Neuronal stem cell (in vitro differentiated cells): ENCODE data around the gene SYK.

Source experiments
- DNase-seq: peaks from one replicate; pipeline ENCODE4 v3.0.0-alpha.2; 2013; ENCODE audit warnings: low spot score
- H2AFZ ChIP-seq: one replicate; pipeline ENCODE4 v1.6.1; 2013; ENCODE audit warnings: mild to moderate bottlenecking, low read length, inconsistent platforms
- H2AK5ac ChIP-seq: 2 replicates; pipeline ENCODE4 v1.6.1; 2013; ENCODE audit warnings: low read depth, mild to moderate bottlenecking, inconsistent platforms, low read length, moderate library complexity, mixed read lengths
- H2BK120ac ChIP-seq: 2 replicates; pipeline ENCODE4 v1.6.1; 2013; ENCODE audit warnings: low read depth, mild to moderate bottlenecking, inconsistent platforms, low read length, moderate library complexity, mixed read lengths
- H2BK12ac ChIP-seq: one replicate; pipeline ENCODE4 v1.6.1; 2013; ENCODE audit warnings: low read length, inconsistent platforms
- H2BK15ac ChIP-seq: 2 replicates; pipeline ENCODE4 v1.6.1; 2013; ENCODE audit warnings: mild to moderate bottlenecking, low read length, inconsistent platforms, mixed read lengths
- H2BK5ac ChIP-seq: one replicate; pipeline ENCODE4 v1.6.1; 2013; ENCODE audit warnings: inconsistent platforms, mild to moderate bottlenecking, low read length, moderate library complexity
- H3K14ac ChIP-seq: one replicate; pipeline ENCODE4 v1.6.1; 2013; ENCODE audit warnings: low read length, inconsistent platforms
- H3K18ac ChIP-seq: 2 replicates; pipeline ENCODE4 v1.6.1; 2013; ENCODE audit warnings: low read length, inconsistent platforms
- H3K23ac ChIP-seq: 2 replicates; pipeline ENCODE4 v1.6.1; 2013; ENCODE audit warnings: low read depth, mild to moderate bottlenecking, mixed read lengths, low read length, inconsistent platforms; ENCODE audit not compliant: poor library complexity
- H3K27ac ChIP-seq: replicated peaks from 3 replicates; pipeline ENCODE4 v1.5.1; 2013; ENCODE audit warnings: low read length, inconsistent platforms
- H3K27me3 ChIP-seq, 3 experiments: 2 replicates each; pipeline ENCODE4 v1.6.1; 2013; ENCODE audit warnings: low read length in 3 of 3, mild to moderate bottlenecking in 2 of 3, inconsistent platforms in 1 of 3, low read depth in 1 of 3, mixed read lengths in 1 of 3, moderate library complexity in 1 of 3; ENCODE audit not compliant: control insufficient read depth in 3 of 3, insufficient read depth in 3 of 3
- H3K36me3 ChIP-seq, 2 donors: replicated peaks in 1 of 2; 2 replicates each; pipeline ENCODE4 v1.6.1; 2013; ENCODE audit warnings: low read length in 2 of 2; ENCODE audit not compliant: control insufficient read depth in 2 of 2, insufficient read depth in 2 of 2
- H3K4ac ChIP-seq: 2 replicates; pipeline ENCODE4 v1.6.1; 2013; ENCODE audit warnings: inconsistent platforms, mild to moderate bottlenecking, low read length, moderate library complexity
- H3K4me1 ChIP-seq, 2 donors: 1 replicate in 1 of 2; 2 replicates in 1 of 2; pipeline ENCODE4 v1.6.1; 2013; ENCODE audit warnings: low read length in 2 of 2, low read depth in 1 of 2; ENCODE audit not compliant: control insufficient read depth in 2 of 2, insufficient read depth in 1 of 2
- H3K4me2 ChIP-seq: one replicate; pipeline ENCODE4 v1.6.1; 2013; ENCODE audit warnings: mild to moderate bottlenecking, low read length, inconsistent platforms; ENCODE audit not compliant: insufficient read depth, poor library complexity, severe bottlenecking
- H3K4me3 ChIP-seq, 2 donors: 2 replicates each; pipeline ENCODE4 v1.5.1; 2013; ENCODE audit warnings: low read length in 2 of 2, mild to moderate bottlenecking in 2 of 2, inconsistent platforms in 1 of 2, moderate library complexity in 1 of 2
- H3K79me1 ChIP-seq: one replicate; pipeline ENCODE4 v1.6.1; 2013; ENCODE audit warnings: low read depth, mild to moderate bottlenecking, inconsistent platforms, low read length, moderate library complexity
- H3K9ac ChIP-seq: one replicate; pipeline ENCODE4 v1.6.1; 2013; ENCODE audit warnings: mild to moderate bottlenecking, low read depth, low read length, inconsistent platforms; ENCODE audit not compliant: poor library complexity
- H3K9me3 ChIP-seq, 2 donors: replicated peaks in 1 of 2; 2 replicates each; pipeline versions ENCODE3 to v1.6.1; 2013; ENCODE audit warnings: low read length in 2 of 2, mild to moderate bottlenecking in 2 of 2, inconsistent platforms in 1 of 2, low read depth in 1 of 2, mixed read lengths in 1 of 2, moderate library complexity in 1 of 2; ENCODE audit not compliant: control insufficient read depth in 2 of 2, insufficient read depth in 1 of 2
- H4K8ac ChIP-seq: one replicate; pipeline ENCODE4 v1.6.1; 2013; ENCODE audit warnings: low read depth, mild to moderate bottlenecking, inconsistent platforms, low read length, moderate library complexity
- H4K91ac ChIP-seq: one replicate; pipeline ENCODE4 v1.6.1; 2013; ENCODE audit warnings: low read length, low read depth, mild to moderate bottlenecking, inconsistent platforms; ENCODE audit not compliant: poor library complexity
- WGBS, 2 donors: extraction: QIAGEN DNeasy Blood & Tissue Kit; methylation state at CpG; one replicate each; pipeline ENCODE4 v1.1.7; 2013; ENCODE audit warnings: missing lambda C conversion rate in 2 of 2, mixed read lengths in 1 of 2; ENCODE audit not compliant: insufficient read length in 2 of 2, insufficient replicate concordance in 1 of 2; ENCODE audit errors: extremely low coverage in 2 of 2; 5-methylcytosine and 5-hydroxymethylcytosine counted together

The SYK gene

GRCh38 chr9:90801973-90802322 is 329 bp downstream of the SYK start:
- H2BK12ac ChIP-seq: no peak overlapping the region
- H3K14ac ChIP-seq: no peak overlapping the region
- H3K23ac ChIP-seq: peak overlapping the region; percentile 65
- H3K27ac ChIP-seq: no peak overlapping the region
- H3K36me3 ChIP-seq: no peaks in the 10 kb centered on the region
- H3K9ac ChIP-seq: no peak overlapping the region
- peaks cover 10 to 58% (median 18%) of the 10 kb centered on the region in 3 experiments for H3K27me3 ChIP-seq
- H2BK5ac ChIP-seq: no peak overlapping the region
- H3K18ac ChIP-seq: no peak overlapping the region
- no peaks in the 10 kb centered on the region for H3K79me1 ChIP-seq
- no CpG with 5 or more reads among the region's 29 CpGs for WGBS, 2 donors
- no peak for DNase-seq
- H2AFZ ChIP-seq: peak overlapping the region; percentile 53
- peak overlapping the region in 1 of 2 donors; percentile 71 for H3K4me3 ChIP-seq
- peaks cover 0 to 2% of the 10 kb centered on the region in 2 donors for H3K9me3 ChIP-seq
- H3K4ac ChIP-seq: no peak overlapping the region
- H2BK120ac ChIP-seq: no peak overlapping the region
- no peak overlapping the region for H2BK15ac ChIP-seq
- H2AK5ac ChIP-seq: no peak overlapping the region
- peak overlapping the region; percentile 91 for H3K4me2 ChIP-seq
- peaks cover 0 to 5% of the 10 kb centered on the region in 2 donors for H3K4me1 ChIP-seq
- H4K8ac ChIP-seq: no peak overlapping the region
- no peak overlapping the region for H4K91ac ChIP-seq

- Histone ChIP-seq H3K4ac (no peak overlapping the region), H3K4me1 (peaks cover 0 to 5% of the 10 kb centered on the region in 2 donors), H4K8ac (no peak overlapping the region), H3K4me2 (no peak overlapping the region), H3K27ac (no peak overlapping the region), H3K27me3 (peaks cover 10 to 58% (median 18%) of the 10 kb centered on the region in 3 experiments), H2BK15ac (no peak overlapping the region), H3K36me3 (no peaks in the 10 kb centered on the region), H4K91ac (no peak overlapping the region), H3K79me1 (no peaks in the 10 kb centered on the region), H2AFZ (no peak overlapping the region), H3K9ac (no peak overlapping the region), H3K14ac (no peak overlapping the region), H2BK12ac (no peak overlapping the region), H2BK120ac (no peak overlapping the region), H3K18ac (no peak overlapping the region), H3K23ac (no peak overlapping the region), H3K9me3 (peaks cover 0 to 2% of the 10 kb centered on the region in 2 donors), H2AK5ac (no peak overlapping the region), H2BK5ac (no peak overlapping the region), H3K4me3 (no peak overlapping the region)
- WGBS, 2 donors: no CpG with 5 or more reads among the region's 3 CpGs
- no peak for DNase-seq
Measured at GRCh38 chr9:90802386-90802985, 867 bp downstream of the SYK start.

DNA sequence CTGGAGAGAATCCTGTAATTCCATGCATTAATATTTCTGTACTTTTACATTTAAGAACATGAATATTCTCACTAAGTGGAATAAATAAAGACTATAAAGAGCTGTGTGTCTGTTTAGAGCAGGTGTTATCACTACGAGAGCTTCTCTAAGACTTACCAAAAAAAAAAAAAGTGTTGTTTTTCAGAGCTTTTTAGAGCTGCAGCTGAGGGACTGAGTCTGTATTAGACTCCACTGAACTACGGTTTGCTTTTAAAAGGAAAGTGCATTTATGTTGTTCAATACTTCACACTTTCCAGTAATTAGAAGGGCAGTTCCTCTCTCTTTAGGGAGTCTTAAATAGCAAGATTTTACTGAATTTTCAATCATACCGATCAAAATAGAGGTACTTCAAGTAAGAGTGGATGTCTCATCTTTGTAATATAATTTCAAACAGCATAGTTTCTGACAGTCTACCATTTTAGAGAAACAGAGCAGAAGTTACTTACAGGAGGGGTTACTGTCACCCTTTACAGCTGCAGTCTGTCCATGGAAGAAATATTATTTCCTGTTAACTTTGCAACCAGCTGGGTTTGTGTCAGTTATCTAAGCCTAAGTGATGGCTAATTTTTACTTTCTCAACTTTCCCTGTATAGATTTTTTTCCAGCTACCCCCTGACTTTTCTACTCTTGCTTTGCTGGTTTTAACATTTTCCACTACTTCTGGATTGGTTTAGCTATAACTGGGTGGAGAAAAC is 2.4 kb downstream of the SYK start:
- H2BK15ac ChIP-seq: no peak overlapping the region
- no peak overlapping the region for H3K4me2 ChIP-seq
- no peaks in the 10 kb centered on the region for H3K36me3 ChIP-seq
- peaks cover 0 to 5% of the 10 kb centered on the region in 2 donors for H3K4me1 ChIP-seq
- WGBS, 2 donors: no CpG with 5 or more reads among the region's 3 CpGs
- no peak overlapping the region for H3K27ac ChIP-seq
- H3K27me3 ChIP-seq: peaks cover 10 to 58% (median 18%) of the 10 kb centered on the region in 3 experiments
- no peak overlapping the region for H4K8ac ChIP-seq
- no peak overlapping the region for H3K4me3 ChIP-seq
- no peak overlapping the region for H2BK5ac ChIP-seq
- no peaks in the 10 kb centered on the region for H3K79me1 ChIP-seq
- H3K9me3 ChIP-seq: peaks cover 0 to 2% of the 10 kb centered on the region in 2 donors
- no peak overlapping the region for H2BK12ac ChIP-seq
- no peak overlapping the region for H2AK5ac ChIP-seq
- no peak overlapping the region for H3K4ac ChIP-seq
- H3K9ac ChIP-seq: no peak overlapping the region
- no peak overlapping the region for H2AFZ ChIP-seq
- no peak overlapping the region for H3K23ac ChIP-seq
- no peak overlapping the region for H3K18ac ChIP-seq
- H2BK120ac ChIP-seq: no peak overlapping the region
- no peak for DNase-seq
- H3K14ac ChIP-seq: no peak overlapping the region
- no peak overlapping the region for H4K91ac ChIP-seq
